ENCODE measurements around the gene P2RY10.

P2RY10 gene

GRCh38 chrX:78931814-78932213 is 13.4 kb upstream of the P2RY10 start:
- no peak for TF ChIP-seq TAF1 (IDR thresholded peaks at IDR 0.05; ENCODE audit: low read depth)
- no peak for TF ChIP-seq REST (IDR thresholded peaks at IDR 0.05; ENCODE audit: low read depth)
- TF ChIP-seq NFIC (IDR thresholded peaks at IDR 0.05), result no peak
- no peak for TF ChIP-seq ZBTB7A (IDR thresholded peaks at IDR 0.05; ENCODE audit: low read depth)
- no peak for TF ChIP-seq TCF12 (IDR thresholded peaks at IDR 0.05; ENCODE audit: low read depth)
- no peak for TF ChIP-seq TEAD4 (IDR thresholded peaks at IDR 0.05)
- no peak for TF ChIP-seq CREB1 (IDR thresholded peaks at IDR 0.05; ENCODE audit: low read depth)
- no peak for TF ChIP-seq FOXM1 (IDR thresholded peaks at IDR 0.05; ENCODE audit: borderline replicate concordance, low read depth)
- no peak for TF ChIP-seq RAD21 (IDR thresholded peaks at IDR 0.05; ENCODE audit: low read depth)
- TF ChIP-seq EGR1 (IDR thresholded peaks at IDR 0.05), result no peak
- TF ChIP-seq YY1 (IDR thresholded peaks at IDR 0.05; ENCODE audit: low read depth), result no peak

- TF ChIP-seq NFIC (IDR thresholded peaks at IDR 0.05) (no peak), EP300 (IDR thresholded peaks at IDR 0.05; ENCODE audit: borderline replicate concordance) (no peak), YY1 (IDR thresholded peaks at IDR 0.05; ENCODE audit: low read depth) (no peak), MAX (IDR thresholded peaks at IDR 0.05) (no peak), REST (IDR thresholded peaks at IDR 0.05; ENCODE audit: low read depth) (no peak), EGR1 (IDR thresholded peaks at IDR 0.05) (no peak), RAD21 (IDR thresholded peaks at IDR 0.05; ENCODE audit: low read depth) (no peak), FOXM1 (IDR thresholded peaks at IDR 0.05; ENCODE audit: borderline replicate concordance, low read depth) (no peak), ZBTB7A (IDR thresholded peaks at IDR 0.05; ENCODE audit: low read depth) (no peak), USF1 (IDR thresholded peaks at IDR 0.05) (no peak), TAF1 (IDR thresholded peaks at IDR 0.05; ENCODE audit: low read depth) (no peak), TCF12 (IDR thresholded peaks at IDR 0.05; ENCODE audit: low read depth) (no peak), CEBPB (IDR thresholded peaks at IDR 0.05) (no peak), TEAD4 (IDR thresholded peaks at IDR 0.05) (no peak), CREB1 (IDR thresholded peaks at IDR 0.05; ENCODE audit: low read depth) (no peak)
These were observed 10.3 kb upstream of the P2RY10 start for GRCh38 chrX:78934866-78935265.

- TF ChIP-seq TCF12 (IDR thresholded peaks at IDR 0.05; ENCODE audit: low read depth) (no peak), USF1 (IDR thresholded peaks at IDR 0.05) (no peak), CEBPB (IDR thresholded peaks at IDR 0.05) (no peak), CREB1 (IDR thresholded peaks at IDR 0.05; ENCODE audit: low read depth) (no peak), FOXM1 (IDR thresholded peaks at IDR 0.05; ENCODE audit: borderline replicate concordance, low read depth) (no peak), NFIC (IDR thresholded peaks at IDR 0.05) (no peak), YY1 (IDR thresholded peaks at IDR 0.05; ENCODE audit: low read depth) (no peak)
These were observed 840 bp upstream of the P2RY10 start for GRCh38 chrX:78944351-78944750.

GRCh38 chrX:78946178-78946931 is 1.2 kb downstream of the P2RY10 start:
- no peak for TF ChIP-seq EGR1 (IDR thresholded peaks at IDR 0.05)
- no peak for TF ChIP-seq TAF1 (IDR thresholded peaks at IDR 0.05; ENCODE audit: low read depth)
- TF ChIP-seq RAD21 (IDR thresholded peaks at IDR 0.05; ENCODE audit: low read depth), result no peak
- TF ChIP-seq USF1 (IDR thresholded peaks at IDR 0.05), result no peak
- no peak for TF ChIP-seq ZBTB7A (IDR thresholded peaks at IDR 0.05; ENCODE audit: low read depth)
- no peak for TF ChIP-seq YY1 (IDR thresholded peaks at IDR 0.05; ENCODE audit: low read depth)
- no peak for TF ChIP-seq EP300 (IDR thresholded peaks at IDR 0.05; ENCODE audit: borderline replicate concordance)
- no peak for TF ChIP-seq FOXM1 (IDR thresholded peaks at IDR 0.05; ENCODE audit: borderline replicate concordance, low read depth)
- TF ChIP-seq CREB1 (IDR thresholded peaks at IDR 0.05; ENCODE audit: low read depth), result no peak
- TF ChIP-seq CEBPB (IDR thresholded peaks at IDR 0.05), result no peak
- TF ChIP-seq TCF12 (IDR thresholded peaks at IDR 0.05; ENCODE audit: low read depth), result no peak
- no peak for TF ChIP-seq TEAD4 (IDR thresholded peaks at IDR 0.05)
- no peak for TF ChIP-seq MAX (IDR thresholded peaks at IDR 0.05)
- no peak for TF ChIP-seq REST (IDR thresholded peaks at IDR 0.05; ENCODE audit: low read depth)
- no peak for TF ChIP-seq NFIC (IDR thresholded peaks at IDR 0.05)

Data from Ishikawa (cell line).